C4-2B (cell line): ENCODE data around the gene ATP11A.

Source experiments
- H3K27ac ChIP-seq: fragments of 450-650 bp; 2 replicates; pipeline ENCODE4 v1.5.1; 2017
- CTCF ChIP-seq: fragments of 450-650 bp; conservative IDR thresholded peaks from 2 replicates; pipeline ENCODE4 v1.5.1; 2017; ENCODE audit warnings: mild to moderate bottlenecking
- ZFX ChIP-seq: fragments of 450-650 bp; IDR thresholded peaks from 2 replicates; pipeline ENCODE4 v1.6.1; 2017

ATP11A gene

GRCh38 chr13:112777637-112778406 is 88.0 kb downstream of the ATP11A start:
- H3K27ac ChIP-seq = no peak overlapping the region
- TF ChIP-seq ZFX (no peak), CTCF (no peak)

- no peak for TF ChIP-seq CTCF
- no peak for TF ChIP-seq ZFX
- no peak overlapping the region for H3K27ac ChIP-seq
Observed at GRCh38 chr13:112779856-112780604, 90.2 kb downstream of the ATP11A start.

- TF ChIP-seq CTCF = no peak
- no peak for TF ChIP-seq ZFX
- H3K27ac ChIP-seq = no peak overlapping the region
Observed at GRCh38 chr13:112781287-112781686, 91.4 kb downstream of the ATP11A start.

GRCh38 chr13:112781881-112782361 is 92.1 kb downstream of the ATP11A start:
- TF ChIP-seq CTCF (no peak), ZFX (no peak)
- H3K27ac ChIP-seq = no peak overlapping the region

GRCh38 chr13:112782429-112783010 is 92.7 kb downstream of the ATP11A start:
- H3K27ac ChIP-seq = no peak overlapping the region
- TF ChIP-seq ZFX (no peak), CTCF (no peak)

GRCh38 chr13:112783135-112783977 is 93.5 kb downstream of the ATP11A start:
- no peak overlapping the region for H3K27ac ChIP-seq
- TF ChIP-seq CTCF = no peak
- TF ChIP-seq ZFX = no peak
